Mesendoderm (in vitro differentiated cells): ENCODE measurements around the gene ABCA13.
A peak's percentile ranks its signal among the peaks of the same experiment; 100 is the strongest.

ENCODE experiments used
- DNase-seq: peaks from one replicate; pipeline ENCODE4 v3.0.0; 2013
- H2AK5ac ChIP-seq: 2 replicates; pipeline ENCODE4 v1.6.1; 2013; ENCODE audit warnings: low read length, inconsistent platforms
- H2BK120ac ChIP-seq: 2 replicates; pipeline ENCODE4 v1.6.1; 2013; ENCODE audit warnings: low read depth, mild to moderate bottlenecking, low read length, moderate library complexity, mixed read lengths
- H2BK15ac ChIP-seq: replicated peaks from 2 replicates; pipeline ENCODE4 v1.6.1; 2013; ENCODE audit warnings: low read depth, mild to moderate bottlenecking, moderate library complexity
- H2BK5ac ChIP-seq: 2 replicates; pipeline ENCODE4 v1.6.1; 2013; ENCODE audit warnings: low read length, inconsistent platforms
- H3K18ac ChIP-seq: 2 replicates; pipeline ENCODE4 v1.6.1; 2013; ENCODE audit warnings: mild to moderate bottlenecking, low read length, mixed read lengths
- H3K23ac ChIP-seq: one replicate; pipeline ENCODE4 v1.6.1; 2013; ENCODE audit warnings: low read length
- H3K27ac ChIP-seq: 2 replicates; pipeline ENCODE4 v1.5.1; 2013; ENCODE audit warnings: low read depth, mild to moderate bottlenecking, inconsistent platforms, low read length, moderate library complexity
- H3K27me3 ChIP-seq: 2 replicates; pipeline ENCODE4 v1.6.1; 2013; ENCODE audit warnings: low read length, control low read depth, mild to moderate bottlenecking, inconsistent platforms; ENCODE audit not compliant: insufficient read depth, poor library complexity
- H3K36me3 ChIP-seq: 2 replicates; pipeline ENCODE4 v1.6.1; 2013; ENCODE audit warnings: low read length, inconsistent platforms; ENCODE audit not compliant: control insufficient read depth, insufficient read depth
- H3K4ac ChIP-seq: one replicate; pipeline ENCODE4 v1.6.1; 2013; ENCODE audit warnings: low read depth, mild to moderate bottlenecking, low read length, moderate library complexity
- H3K4me1 ChIP-seq: 2 replicates; pipeline ENCODE4 v1.6.1; 2013; ENCODE audit warnings: low read depth, low read length, inconsistent platforms; ENCODE audit not compliant: control insufficient read depth
- H3K4me2 ChIP-seq: 2 replicates; pipeline ENCODE4 v1.6.1; 2013; ENCODE audit warnings: low read length
- H3K4me3 ChIP-seq: 2 replicates; pipeline ENCODE4 v1.5.1; 2013; ENCODE audit warnings: mild to moderate bottlenecking, low read length
- H3K56ac ChIP-seq: one replicate; pipeline ENCODE4 v1.6.1; 2013; ENCODE audit warnings: low read length
- H3K79me1 ChIP-seq: 2 replicates; pipeline ENCODE4 v1.6.1; 2013; ENCODE audit warnings: low read length, inconsistent platforms
- H3K79me2 ChIP-seq: 2 replicates; pipeline ENCODE4 v1.6.1; 2013; ENCODE audit warnings: mild to moderate bottlenecking, low read length; ENCODE audit not compliant: control insufficient read depth, insufficient read depth
- H3K9ac ChIP-seq: 2 replicates; pipeline ENCODE4 v1.6.1; 2013; ENCODE audit warnings: low read length, inconsistent platforms
- H4K5ac ChIP-seq: one replicate; pipeline ENCODE4 v1.6.1; 2013; ENCODE audit warnings: low read length
- H4K8ac ChIP-seq: one replicate; pipeline ENCODE4 v1.6.1; 2013; ENCODE audit warnings: low read depth, mild to moderate bottlenecking, control low read depth, low read length, moderate library complexity
- WGBS: extraction: QIAGEN DNeasy Blood & Tissue Kit; methylation state at CpG from one replicate; pipeline ENCODE4 v1.1.7; 2013; ENCODE audit warnings: low lambda C conversion rate, missing lambda C conversion rate; ENCODE audit not compliant: insufficient coverage; ENCODE audit errors: extremely low coverage; 5-methylcytosine and 5-hydroxymethylcytosine counted together

ABCA13 gene

GRCh38 chr7:48411619-48412018 is 240.4 kb downstream of the ABCA13 start:
- Histone ChIP-seq H3K18ac (no peak overlapping the region), H3K9ac (no peak overlapping the region), H2BK15ac (no peak overlapping the region), H3K27me3 (no peaks in the 10 kb centered on the region), H3K23ac (no peak overlapping the region), H3K4ac (no peak overlapping the region), H4K5ac (no peak overlapping the region), H3K36me3 (no peaks in the 10 kb centered on the region), H3K4me1 (no peaks in the 10 kb centered on the region), H3K4me2 (no peak overlapping the region), H3K27ac (no peak overlapping the region), H4K8ac (no peak overlapping the region), H3K4me3 (no peak overlapping the region), H3K79me1 (no peaks in the 10 kb centered on the region), H2AK5ac (no peak overlapping the region), H3K79me2 (no peaks in the 10 kb centered on the region), H2BK120ac (no peak overlapping the region), H3K56ac (no peak overlapping the region), H2BK5ac (no peak overlapping the region)
- no CpG with 5 or more reads among the region's 5 CpGs for WGBS
- no peak for DNase-seq

- no peaks in the 10 kb centered on the region for H3K4me1 ChIP-seq
- no peaks in the 10 kb centered on the region for H3K36me3 ChIP-seq
- no peaks in the 10 kb centered on the region for H3K79me2 ChIP-seq
- H3K79me1 ChIP-seq: no peaks in the 10 kb centered on the region
- no peak overlapping the region for H2BK15ac ChIP-seq
- no peaks in the 10 kb centered on the region for H3K27me3 ChIP-seq
- H2BK5ac ChIP-seq: no peak overlapping the region
- no CpG with 5 or more reads among the region's 10 CpGs for WGBS
- no peak overlapping the region for H3K27ac ChIP-seq
- H3K9ac ChIP-seq: no peak overlapping the region
- H3K56ac ChIP-seq: no peak overlapping the region
- H3K4ac ChIP-seq: no peak overlapping the region
- no peak overlapping the region for H2AK5ac ChIP-seq
- H3K4me3 ChIP-seq: no peak overlapping the region
- H2BK120ac ChIP-seq: no peak overlapping the region
- no peak overlapping the region for H3K18ac ChIP-seq
- no peak overlapping the region for H4K5ac ChIP-seq
- H3K23ac ChIP-seq: no peak overlapping the region
- H4K8ac ChIP-seq: no peak overlapping the region
- DNase-seq: no peak
- H3K4me2 ChIP-seq: no peak overlapping the region
Observed at GRCh38 chr7:48414011-48414732, 242.9 kb downstream of the ABCA13 start.

- Histone ChIP-seq H3K4me1 (no peaks in the 10 kb centered on the region), H3K23ac (no peak overlapping the region), H4K8ac (no peak overlapping the region), H3K18ac (no peak overlapping the region), H4K5ac (no peak overlapping the region), H2BK15ac (no peak overlapping the region), H3K79me2 (no peaks in the 10 kb centered on the region), H2BK5ac (no peak overlapping the region), H3K27ac (no peak overlapping the region), H3K4me2 (no peak overlapping the region), H3K79me1 (no peaks in the 10 kb centered on the region), H3K9ac (no peak overlapping the region), H2AK5ac (no peak overlapping the region), H3K36me3 (no peaks in the 10 kb centered on the region), H3K4ac (no peak overlapping the region), H3K27me3 (no peaks in the 10 kb centered on the region), H2BK120ac (no peak overlapping the region), H3K56ac (no peak overlapping the region), H3K4me3 (no peak overlapping the region)
- no peak for DNase-seq
- WGBS: no CpG with 5 or more reads among the region's 9 CpGs
Observed at GRCh38 chr7:48416327-48416908, 245.2 kb downstream of the ABCA13 start.

- no peak for DNase-seq
- Histone ChIP-seq H3K56ac (no peak overlapping the region), H3K4me3 (no peak overlapping the region), H3K27me3 (no peaks in the 10 kb centered on the region), H3K4me2 (no peak overlapping the region), H2BK5ac (no peak overlapping the region), H3K27ac (no peak overlapping the region), H3K18ac (no peak overlapping the region), H4K5ac (no peak overlapping the region), H4K8ac (no peak overlapping the region), H3K36me3 (no peaks in the 10 kb centered on the region), H2BK120ac (no peak overlapping the region), H3K9ac (no peak overlapping the region), H3K4ac (no peak overlapping the region), H2AK5ac (no peak overlapping the region), H3K79me1 (no peaks in the 10 kb centered on the region), H3K23ac (no peak overlapping the region), H3K4me1 (no peaks in the 10 kb centered on the region), H2BK15ac (no peak overlapping the region), H3K79me2 (no peaks in the 10 kb centered on the region)
- no CpG with 5 or more reads among the region's 2 CpGs for WGBS
Observed at GRCh38 chr7:48419401-48419800, 248.1 kb downstream of the ABCA13 start.

- no peak for DNase-seq
- H3K4me1 ChIP-seq: no peaks in the 10 kb centered on the region
- no peak overlapping the region for H3K4me2 ChIP-seq
- H2BK15ac ChIP-seq: no peak overlapping the region
- H3K27me3 ChIP-seq: no peaks in the 10 kb centered on the region
- no peaks in the 10 kb centered on the region for H3K79me1 ChIP-seq
- no peak overlapping the region for H2BK120ac ChIP-seq
- no peak overlapping the region for H3K9ac ChIP-seq
- no peak overlapping the region for H4K8ac ChIP-seq
- H4K5ac ChIP-seq: no peak overlapping the region
- no peak overlapping the region for H3K4me3 ChIP-seq
- no peak overlapping the region for H2AK5ac ChIP-seq
- no peak overlapping the region for H3K23ac ChIP-seq
- H3K27ac ChIP-seq: no peak overlapping the region
- no peaks in the 10 kb centered on the region for H3K79me2 ChIP-seq
- no peak overlapping the region for H3K56ac ChIP-seq
- no peak overlapping the region for H2BK5ac ChIP-seq
- H3K18ac ChIP-seq: no peak overlapping the region
- H3K4ac ChIP-seq: no peak overlapping the region
- WGBS: no CpG with 5 or more reads among the region's 1 CpG
- no peaks in the 10 kb centered on the region for H3K36me3 ChIP-seq
Observed at GRCh38 chr7:48420206-48420605, 248.9 kb downstream of the ABCA13 start.

- Histone ChIP-seq H2BK5ac (no peak overlapping the region), H3K9ac (no peak overlapping the region), H3K18ac (no peak overlapping the region), H3K4me1 (no peaks in the 10 kb centered on the region), H3K23ac (no peak overlapping the region), H3K4me3 (no peak overlapping the region), H3K27me3 (no peaks in the 10 kb centered on the region), H2BK15ac (no peak overlapping the region), H3K4ac (no peak overlapping the region), H3K79me1 (no peaks in the 10 kb centered on the region), H4K8ac (no peak overlapping the region), H3K36me3 (no peaks in the 10 kb centered on the region), H2BK120ac (no peak overlapping the region), H2AK5ac (no peak overlapping the region), H3K4me2 (no peak overlapping the region), H3K27ac (no peak overlapping the region), H3K56ac (no peak overlapping the region), H4K5ac (no peak overlapping the region), H3K79me2 (no peaks in the 10 kb centered on the region)
- peak; percentile 52 for DNase-seq
- no CpG with 5 or more reads among the region's 1 CpG for WGBS
Observed at GRCh38 chr7:48421357-48421756, 250.1 kb downstream of the ABCA13 start.
